ENCODE results near the gene KCNMA1.
"Not testable (repeated sequence)": the region's sequence is repeated elsewhere in the genome, so short reads cannot be mapped to it uniquely, and the experiment has no call there.

The KCNMA1 gene

GRCh38 chr10:77581738-77582137, 55.9 kb downstream of the KCNMA1 start:
- no peak for DNase-seq

DNA sequence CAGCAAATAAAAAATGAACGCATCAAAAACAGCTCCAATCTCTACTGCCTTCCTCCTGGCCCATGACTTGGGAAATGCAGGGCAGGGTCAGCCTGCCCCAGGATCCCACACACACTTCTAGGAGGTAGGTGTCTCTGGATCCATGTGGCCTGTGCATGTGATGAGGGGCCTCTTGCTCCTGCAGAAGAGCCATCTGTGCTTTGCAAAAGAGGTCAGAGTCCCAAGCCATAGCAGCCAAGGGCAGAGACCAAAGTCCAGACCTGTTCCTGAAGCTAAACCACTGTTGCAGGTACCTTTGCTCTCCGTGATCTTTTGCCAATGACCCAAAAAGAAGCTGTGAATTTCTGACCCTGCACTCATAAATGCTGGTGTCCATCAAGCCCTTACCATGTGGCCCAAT, 57.1 kb downstream of the KCNMA1 start:
- DNase-seq = no peak

DNA sequence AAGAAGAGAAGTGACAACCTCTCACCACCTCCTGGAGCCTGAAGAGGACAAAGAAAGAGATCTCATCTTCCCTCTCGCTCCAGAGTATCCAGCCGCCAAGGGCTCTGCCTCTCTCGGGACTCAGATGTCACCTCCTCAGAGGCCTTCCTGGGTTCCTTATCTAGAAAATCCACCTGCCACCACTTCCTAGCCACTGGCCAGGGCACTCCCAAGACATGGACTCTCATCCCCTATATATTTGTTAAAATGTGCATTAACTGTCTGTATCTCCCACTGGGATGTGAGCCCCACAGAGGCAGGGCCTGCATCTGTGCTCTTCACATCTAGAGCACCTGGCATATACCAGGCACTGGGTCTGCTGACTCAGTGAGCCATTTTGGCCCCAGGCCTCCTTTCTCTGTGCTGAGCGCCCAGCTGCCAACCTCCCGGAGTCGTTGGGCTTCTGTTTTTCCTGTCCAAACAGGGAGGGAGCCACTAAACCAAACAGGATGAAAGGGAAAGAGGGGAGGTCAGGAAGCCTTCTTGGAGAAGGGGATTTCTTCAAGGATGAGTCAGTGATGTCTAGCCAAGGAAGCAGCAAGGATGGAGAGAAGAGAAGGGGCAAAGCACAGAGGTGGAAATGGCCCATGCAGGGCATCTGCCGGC, 58.9 kb downstream of the KCNMA1 start:
- DNase-seq = no peak

- DNase-seq = no peak
Observed at GRCh38 chr10:77577666-77578229, 59.9 kb downstream of the KCNMA1 start.

DNA sequence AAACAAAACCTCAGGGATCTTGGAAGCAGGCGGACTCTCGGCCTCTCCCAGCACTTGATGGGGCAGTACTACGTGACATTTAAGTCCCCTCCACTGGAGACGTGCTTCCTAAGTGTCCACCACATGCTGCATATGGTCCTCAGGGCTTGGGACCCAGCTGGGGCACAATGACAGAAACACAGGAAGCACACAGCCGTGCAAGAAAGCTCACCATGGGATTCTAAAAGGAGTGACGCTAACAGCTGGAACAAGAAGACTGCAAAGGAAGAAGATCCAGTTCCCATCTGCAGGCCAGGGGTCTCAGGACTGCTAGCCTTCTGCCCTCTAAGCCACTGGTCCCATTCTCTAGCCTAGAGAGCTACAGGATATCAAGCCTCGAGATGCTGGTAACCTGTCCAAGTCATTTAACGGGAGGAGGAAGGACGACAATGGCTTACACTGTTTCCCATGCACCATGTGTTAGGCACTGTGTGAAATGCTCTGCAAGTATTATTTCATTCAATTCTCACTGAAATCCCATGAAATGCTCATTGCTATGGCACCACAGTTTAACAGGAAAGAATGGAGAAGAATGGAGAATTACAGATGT, 61.1 kb downstream of the KCNMA1 start:
- DNase-seq = no peak

GRCh38 chr10:77576007-77576367, 61.6 kb downstream of the KCNMA1 start:
- DNase-seq = no peak

GRCh38 chr10:77575271-77576006, 62.2 kb downstream of the KCNMA1 start:
- DNase-seq = no peak

GRCh38 chr10:77574438-77574837, 63.2 kb downstream of the KCNMA1 start:
- no peak for DNase-seq

DNA sequence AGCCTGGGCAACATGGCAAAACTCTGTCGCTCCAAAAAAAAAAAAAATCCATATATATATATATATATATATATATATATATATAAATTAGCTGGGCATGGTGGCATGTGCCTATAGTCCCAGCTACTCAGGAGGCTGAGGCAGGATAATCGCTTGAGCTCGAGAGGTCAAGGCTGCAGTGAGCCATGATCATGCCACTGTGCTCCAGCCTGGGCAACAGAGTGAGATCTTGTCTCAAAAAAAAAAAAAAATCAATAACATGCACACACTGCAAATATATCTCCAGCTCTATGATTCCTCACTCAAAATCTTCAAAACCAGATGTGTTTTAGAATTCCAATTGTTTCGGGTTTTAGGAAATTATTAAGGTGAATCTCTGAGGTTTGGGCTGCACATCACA, 65.1 kb downstream of the KCNMA1 start:
- DNase-seq = not testable (repeated sequence)

DNA sequence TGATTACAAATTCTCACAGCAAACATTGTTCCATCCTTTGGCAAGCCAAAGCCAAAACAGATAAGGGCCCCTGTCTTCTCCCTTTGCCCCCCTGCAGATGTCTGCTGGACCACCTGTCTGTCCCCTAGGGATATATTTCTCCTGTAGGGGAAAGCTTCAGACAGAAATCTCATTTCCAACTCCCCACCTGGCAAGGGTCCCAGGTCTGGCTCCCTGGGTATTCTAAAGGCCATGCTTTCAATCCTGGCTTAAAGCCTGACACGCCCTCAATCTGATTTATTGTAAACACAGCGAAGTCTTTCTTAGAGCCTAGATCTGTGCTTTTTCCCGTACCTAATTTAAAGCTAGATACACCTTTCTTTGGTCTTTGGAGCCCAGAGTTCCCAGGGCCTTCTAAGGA, 66.1 kb downstream of the KCNMA1 start:
- no peak for DNase-seq

GRCh38 chr10:77566914-77567566, 70.6 kb downstream of the KCNMA1 start:
- DNase-seq = no peak

DNA sequence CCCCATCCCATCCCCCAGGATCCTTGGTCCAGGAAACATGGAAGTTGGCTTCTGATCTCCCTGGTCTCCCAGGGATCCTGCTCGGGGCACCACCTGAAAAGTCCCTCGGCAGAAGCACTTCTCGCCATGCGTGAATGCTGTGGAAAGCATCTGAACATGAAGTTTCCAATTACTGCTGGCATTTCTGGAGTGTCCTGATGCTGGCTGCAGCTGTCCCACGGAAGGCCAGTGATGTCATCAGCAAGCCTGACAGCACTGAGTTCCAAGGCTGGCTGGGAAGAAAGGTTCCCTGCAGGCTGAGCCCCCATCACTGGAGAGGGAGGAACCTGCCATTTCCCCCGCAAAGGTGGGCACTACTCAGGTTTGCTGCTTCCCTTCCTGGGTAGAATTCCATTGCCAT, 71.4 kb downstream of the KCNMA1 start:
- DNase-seq = peak; percentile 57

- DNase-seq = no peak
Observed at GRCh38 chr10:77565590-77566023, 72.0 kb downstream of the KCNMA1 start.

DNA sequence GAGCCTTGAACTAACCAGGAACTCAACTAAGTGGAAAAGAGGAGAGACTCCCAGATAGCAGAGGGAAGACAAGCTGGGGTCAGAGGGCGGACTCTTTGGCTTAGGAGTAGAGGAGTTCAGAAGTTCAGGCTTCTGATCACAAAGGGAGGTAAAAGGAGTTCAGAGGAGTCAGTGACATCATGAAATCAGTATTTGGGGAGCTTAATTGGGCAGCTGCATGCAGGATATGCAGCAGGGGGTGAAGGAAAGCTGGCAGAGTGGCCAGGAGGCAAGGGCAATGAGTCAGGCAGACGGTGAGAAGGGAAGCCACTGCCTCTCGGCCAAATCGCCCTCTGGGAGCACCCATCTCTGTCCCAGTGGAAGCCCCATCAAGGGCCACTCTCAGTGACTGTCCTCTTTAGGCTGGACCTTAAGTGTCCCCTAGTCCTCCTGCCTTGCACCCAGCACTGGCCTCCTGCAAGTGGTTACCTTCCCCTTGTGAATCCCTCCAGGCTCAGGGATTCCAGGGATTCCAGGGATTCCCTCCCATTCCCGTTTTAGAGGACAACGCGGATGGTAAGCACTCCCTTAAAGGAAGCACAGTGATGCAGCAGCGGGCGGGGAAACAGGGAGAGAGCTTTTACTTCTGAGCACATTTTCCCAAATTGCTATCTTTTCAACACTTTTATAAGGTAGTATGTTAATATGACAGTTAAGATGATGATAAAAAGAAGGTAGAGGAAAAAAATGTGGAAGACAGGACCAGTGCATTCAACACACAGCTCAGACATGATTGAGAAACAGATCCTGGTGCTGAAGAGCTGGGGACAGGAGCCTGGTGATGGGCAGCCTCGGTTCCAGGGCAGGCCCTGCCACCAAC, 72.6 kb downstream of the KCNMA1 start:
- no peak for DNase-seq

- no peak for DNase-seq
Observed at GRCh38 chr10:77563638-77564270, 73.9 kb downstream of the KCNMA1 start.

DNA sequence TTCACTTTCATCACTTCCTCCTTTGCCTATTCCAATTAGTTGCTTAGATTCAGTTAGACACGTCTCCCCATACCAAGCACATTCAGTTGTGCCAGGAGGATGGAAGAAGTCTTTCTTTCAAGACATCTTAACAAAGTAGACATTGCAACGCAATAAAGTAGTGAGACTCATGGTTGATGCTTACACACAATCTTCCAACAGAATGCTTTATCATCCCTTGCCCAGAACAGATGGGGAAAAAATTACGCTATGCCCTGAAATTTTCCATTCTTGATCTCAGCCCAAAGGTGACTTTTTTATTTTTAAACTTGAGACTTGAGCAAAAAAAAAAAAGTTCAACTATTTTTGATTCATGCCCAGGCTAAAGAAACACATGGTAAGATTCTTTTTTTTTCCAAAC, 74.9 kb downstream of the KCNMA1 start:
- no peak for DNase-seq

DNA sequence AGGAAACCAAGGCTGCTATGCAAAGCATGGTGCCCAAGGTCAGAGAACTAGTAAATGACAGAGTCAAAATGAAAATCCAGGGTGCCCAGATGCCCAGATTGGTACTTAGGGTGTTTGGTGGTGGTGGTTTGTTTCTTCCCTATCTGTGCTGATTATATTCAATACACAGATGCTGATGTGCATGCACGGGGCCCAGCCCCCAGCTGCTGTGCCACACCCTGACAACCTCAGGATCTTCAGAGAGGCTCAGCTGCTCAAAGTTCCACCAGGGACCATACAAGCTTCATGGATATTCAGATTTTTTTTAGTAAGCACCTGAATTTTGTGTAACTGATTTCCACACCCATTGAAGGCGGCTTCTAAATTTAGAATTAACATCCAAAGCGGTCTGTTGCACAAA, 75.6 kb downstream of the KCNMA1 start:
- DNase-seq = no peak

DNA sequence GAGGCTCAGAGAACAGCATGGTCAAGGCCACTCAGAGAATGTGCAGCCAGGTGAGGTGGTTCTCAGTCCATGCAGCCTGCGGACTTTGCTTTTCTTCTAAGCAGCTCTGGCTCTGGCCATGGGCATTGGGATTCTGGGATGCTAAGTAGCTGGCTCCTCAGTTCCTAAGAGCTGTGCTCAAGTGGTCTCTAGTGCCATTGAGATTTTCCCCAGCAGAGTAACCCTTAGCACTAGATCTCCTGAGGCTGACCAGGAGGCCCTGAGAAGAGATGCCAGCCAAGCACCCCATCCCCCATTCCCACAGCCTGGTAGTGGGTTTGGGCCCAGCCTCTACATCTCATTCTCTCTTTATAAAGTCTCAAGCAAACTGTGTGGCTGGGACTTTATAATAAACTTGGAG, 77.1 kb downstream of the KCNMA1 start:
- no peak for DNase-seq

DNA sequence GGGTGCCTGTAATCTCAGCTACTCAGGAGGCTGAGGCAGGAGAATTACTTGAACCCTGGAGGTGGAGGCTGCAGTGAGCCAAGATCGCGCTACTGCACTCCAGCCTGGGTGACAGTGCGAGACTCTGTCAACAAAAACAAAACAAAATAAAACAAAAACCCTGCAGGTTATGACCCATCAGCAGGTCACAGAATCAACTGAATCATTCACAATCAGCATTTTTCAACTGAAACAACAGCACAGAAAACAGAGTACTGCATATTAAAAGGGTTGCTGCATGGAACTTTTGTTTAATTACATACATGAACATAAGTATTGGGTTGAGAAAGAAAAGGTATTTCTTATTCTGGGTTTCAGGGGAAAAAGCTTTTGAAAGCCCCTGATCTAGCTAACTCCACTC, 77.6 kb downstream of the KCNMA1 start:
- no peak for DNase-seq

DNA sequence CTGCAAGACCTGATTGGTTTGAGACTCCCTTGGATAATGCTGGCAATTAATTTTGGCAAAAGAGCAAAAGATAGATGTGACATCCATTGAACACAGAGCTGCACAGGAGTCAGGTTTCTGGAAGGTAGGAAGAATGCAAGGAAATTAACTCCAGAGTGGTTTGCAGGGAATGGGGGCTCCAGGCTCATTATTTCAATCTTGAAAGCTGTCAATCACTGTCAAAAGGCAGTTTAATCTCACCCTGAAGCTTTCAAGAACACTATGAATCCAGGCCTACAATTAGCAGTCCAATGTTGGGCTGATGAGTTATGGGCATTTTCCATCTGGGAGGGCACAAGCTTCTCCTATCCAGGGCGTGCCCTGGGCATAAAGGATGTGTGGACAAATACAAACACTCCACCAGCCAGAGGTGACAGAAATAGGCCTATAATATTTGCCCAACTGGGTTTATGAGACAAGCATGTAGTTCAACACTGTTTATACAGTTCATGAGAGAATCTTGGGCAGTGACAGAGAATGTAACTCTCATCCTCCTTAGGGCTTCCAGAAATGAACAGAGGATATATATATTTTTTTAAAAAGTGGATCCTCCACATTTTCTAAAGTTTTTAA, 80.5 kb downstream of the KCNMA1 start:
- DNase-seq = no peak

DNA sequence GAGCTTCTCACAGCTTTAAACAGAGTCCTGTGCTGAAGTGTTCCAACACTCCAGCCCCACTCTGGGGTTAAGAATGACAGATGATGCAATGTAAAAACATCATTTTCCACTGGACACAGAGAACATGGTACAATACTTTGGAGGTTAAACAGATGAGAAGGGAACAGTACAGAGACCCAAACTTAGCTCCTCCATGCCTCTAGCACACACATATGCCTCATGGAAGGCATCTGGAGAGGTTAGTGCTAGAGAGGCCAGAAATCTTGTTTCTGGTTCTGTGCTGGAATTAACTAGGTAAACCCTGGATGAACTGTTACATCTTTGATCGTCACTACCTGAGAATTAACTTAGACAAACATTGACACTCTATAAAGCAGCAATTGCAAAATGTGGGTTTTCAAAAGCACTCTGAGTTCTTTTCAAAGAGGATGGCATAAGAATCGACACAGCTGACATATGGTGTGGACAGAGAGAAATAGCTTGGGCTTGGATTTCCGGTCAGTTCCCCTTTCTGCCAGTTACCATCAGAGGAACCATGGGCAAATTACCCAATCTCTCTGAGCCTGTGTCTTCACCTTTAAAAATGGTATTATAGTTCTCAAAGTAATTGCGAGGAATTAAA, 81.9 kb downstream of the KCNMA1 start:
- DNase-seq = no peak
